H1 (cell line): ENCODE results near the gene ENPP6.

Experiments
- BRCA1 ChIP-seq: IDR thresholded peaks from 2 replicates; pipeline ENCODE4 v1.6.1; 2012; ENCODE audit warnings: low read depth, low read length, improper control_type of control experiment
- CEBPB ChIP-seq: IDR thresholded peaks from 2 replicates; pipeline ENCODE4 v1.6.1; 2012; ENCODE audit warnings: low read depth, low read length
- EZH2 ChIP-seq: fragments of 200-600 bp; sonication (generic); IDR thresholded peaks from 2 replicates; pipeline ENCODE4 v1.7.1; 2012; ENCODE audit warnings: low read depth, mild to moderate bottlenecking, moderate library complexity, low read length, inconsistent platforms; ENCODE audit not compliant: severe bottlenecking
- GABPA ChIP-seq: IDR thresholded peaks from 2 replicates; pipeline ENCODE4 v1.6.1; 2011; ENCODE audit warnings: mild to moderate bottlenecking, low read length, moderate library complexity, borderline replicate concordance; ENCODE audit not compliant: insufficient read depth
- GTF2F1 ChIP-seq: IDR thresholded peaks from 2 replicates; pipeline ENCODE4 v1.6.1; 2012; ENCODE audit warnings: low read depth, low read length, improper control_type of control experiment, borderline replicate concordance
- JUN ChIP-seq: IDR thresholded peaks from 2 replicates; pipeline ENCODE4 v1.6.1; 2011; ENCODE audit warnings: low read depth, mild to moderate bottlenecking, improper control_type of control experiment, low read length
- KDM1A ChIP-seq: fragments of 200-600, 300-600 bp; sonication (generic); IDR thresholded peaks from 2 replicates; pipeline ENCODE4 v1.7.1; 2016; ENCODE audit warnings: mild to moderate bottlenecking, low read length, borderline replicate concordance
- POLR2A ChIP-seq, 2 experiments: IDR thresholded peaks; 1 replicate in 1 of 2; 2 replicates in 1 of 2; pipeline ENCODE4 v1.6.1; 2011; ENCODE audit warnings: low read depth in 2 of 2, low read length in 2 of 2, mild to moderate bottlenecking in 2 of 2; ENCODE audit errors: control extremely low read depth in 1 of 2
- RAD21 ChIP-seq, 2 experiments: IDR thresholded peaks in 1 of 2; conservative IDR thresholded peaks in 1 of 2; 2 replicates each; pipeline ENCODE4 v1.6.1; 2011; ENCODE audit warnings: low read depth in 2 of 2, low read length in 2 of 2, improper control_type of control experiment in 1 of 2, inconsistent platforms in 1 of 2, mild to moderate bottlenecking in 1 of 2, moderate library complexity in 1 of 2
- ZNF274 ChIP-seq: IDR thresholded peaks from 2 replicates; pipeline ENCODE4 v1.7.0; 2012; ENCODE audit warnings: low read length, borderline replicate concordance; ENCODE audit errors: extremely low read depth
- TF ChIP-seq, protein P1 (sequence below), 3 experiments: IDR thresholded peaks; 1 replicate in 2 of 3; 2 replicates in 1 of 3; pipeline versions ENCODE4 v1.5.1 to v1.6.1; 2011; ENCODE audit warnings: low read length in 3 of 3, mild to moderate bottlenecking in 3 of 3, inconsistent platforms in 2 of 3, low read depth in 1 of 3, moderate library complexity in 1 of 3; ENCODE audit not compliant: insufficient read depth in 1 of 3; ENCODE audit errors: control extremely low read depth in 1 of 3
- TF ChIP-seq, protein P2 (sequence below): IDR thresholded peaks from 2 replicates; pipeline ENCODE4 v1.6.1; 2012; ENCODE audit warnings: inconsistent platforms
- TF ChIP-seq, protein P3 (sequence below): IDR thresholded peaks from 2 replicates; pipeline ENCODE4 v1.6.1; 2011; ENCODE audit warnings: low read length, improper control_type of control experiment
- TF ChIP-seq, protein P4 (sequence below): IDR thresholded peaks from 2 replicates; pipeline ENCODE4 v1.6.1; 2012; ENCODE audit warnings: low read length, inconsistent platforms

DNA sequence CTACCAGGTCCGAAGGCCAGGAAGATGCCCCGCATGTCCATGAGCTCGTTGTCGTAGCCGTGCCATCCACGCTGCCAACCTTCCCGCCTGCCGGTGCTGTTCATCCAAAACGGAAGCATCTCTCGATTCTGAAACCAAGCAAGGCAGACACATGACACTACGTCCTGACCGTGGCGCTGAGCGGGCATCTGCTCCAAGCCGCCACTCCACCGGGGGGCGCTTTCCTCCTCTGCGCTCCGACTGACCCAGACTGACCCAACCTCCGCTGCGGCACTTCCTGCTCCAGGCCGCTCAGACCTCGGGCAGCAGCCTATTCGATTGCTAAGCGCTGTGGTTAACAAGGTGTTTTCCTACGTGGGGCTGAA is 120.5 kb downstream of the ENPP6 start:
- TF ChIP-seq, protein P1, sequence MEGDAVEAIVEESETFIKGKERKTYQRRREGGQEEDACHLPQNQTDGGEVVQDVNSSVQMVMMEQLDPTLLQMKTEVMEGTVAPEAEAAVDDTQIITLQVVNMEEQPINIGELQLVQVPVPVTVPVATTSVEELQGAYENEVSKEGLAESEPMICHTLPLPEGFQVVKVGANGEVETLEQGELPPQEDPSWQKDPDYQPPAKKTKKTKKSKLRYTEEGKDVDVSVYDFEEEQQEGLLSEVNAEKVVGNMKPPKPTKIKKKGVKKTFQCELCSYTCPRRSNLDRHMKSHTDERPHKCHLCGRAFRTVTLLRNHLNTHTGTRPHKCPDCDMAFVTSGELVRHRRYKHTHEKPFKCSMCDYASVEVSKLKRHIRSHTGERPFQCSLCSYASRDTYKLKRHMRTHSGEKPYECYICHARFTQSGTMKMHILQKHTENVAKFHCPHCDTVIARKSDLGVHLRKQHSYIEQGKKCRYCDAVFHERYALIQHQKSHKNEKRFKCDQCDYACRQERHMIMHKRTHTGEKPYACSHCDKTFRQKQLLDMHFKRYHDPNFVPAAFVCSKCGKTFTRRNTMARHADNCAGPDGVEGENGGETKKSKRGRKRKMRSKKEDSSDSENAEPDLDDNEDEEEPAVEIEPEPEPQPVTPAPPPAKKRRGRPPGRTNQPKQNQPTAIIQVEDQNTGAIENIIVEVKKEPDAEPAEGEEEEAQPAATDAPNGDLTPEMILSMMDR (IDR thresholded peaks at IDR 0.05; ENCODE audit: control extremely low read depth in 1 of 3, insufficient read depth in 1 of 3, low read depth in 1 of 3, low read length in 3 of 3), result peak in 2 of 3 experiments; percentile 90 to 92; a peak in 3 of 4 replicates
- TF ChIP-seq, protein P2, sequence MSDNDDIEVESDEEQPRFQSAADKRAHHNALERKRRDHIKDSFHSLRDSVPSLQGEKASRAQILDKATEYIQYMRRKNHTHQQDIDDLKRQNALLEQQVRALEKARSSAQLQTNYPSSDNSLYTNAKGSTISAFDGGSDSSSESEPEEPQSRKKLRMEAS, result peak; percentile 87
- no peak for TF ChIP-seq JUN
- no peak for TF ChIP-seq EZH2
- 0 out of 3 replicates have a peak, but pooled peaks of 1 of the 2 experiments have one; percentile 28 for TF ChIP-seq POLR2A (IDR thresholded peaks at IDR 0.05; ENCODE audit: control extremely low read depth in 1 of 2, low read depth in 2 of 2, low read length in 2 of 2)
- no peak for TF ChIP-seq ZNF274
- no peak for TF ChIP-seq CEBPB
- no peak for TF ChIP-seq BRCA1
- TF ChIP-seq, protein P3, sequence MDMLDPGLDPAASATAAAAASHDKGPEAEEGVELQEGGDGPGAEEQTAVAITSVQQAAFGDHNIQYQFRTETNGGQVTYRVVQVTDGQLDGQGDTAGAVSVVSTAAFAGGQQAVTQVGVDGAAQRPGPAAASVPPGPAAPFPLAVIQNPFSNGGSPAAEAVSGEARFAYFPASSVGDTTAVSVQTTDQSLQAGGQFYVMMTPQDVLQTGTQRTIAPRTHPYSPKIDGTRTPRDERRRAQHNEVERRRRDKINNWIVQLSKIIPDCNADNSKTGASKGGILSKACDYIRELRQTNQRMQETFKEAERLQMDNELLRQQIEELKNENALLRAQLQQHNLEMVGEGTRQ, result no peak
- TF ChIP-seq, protein P4, sequence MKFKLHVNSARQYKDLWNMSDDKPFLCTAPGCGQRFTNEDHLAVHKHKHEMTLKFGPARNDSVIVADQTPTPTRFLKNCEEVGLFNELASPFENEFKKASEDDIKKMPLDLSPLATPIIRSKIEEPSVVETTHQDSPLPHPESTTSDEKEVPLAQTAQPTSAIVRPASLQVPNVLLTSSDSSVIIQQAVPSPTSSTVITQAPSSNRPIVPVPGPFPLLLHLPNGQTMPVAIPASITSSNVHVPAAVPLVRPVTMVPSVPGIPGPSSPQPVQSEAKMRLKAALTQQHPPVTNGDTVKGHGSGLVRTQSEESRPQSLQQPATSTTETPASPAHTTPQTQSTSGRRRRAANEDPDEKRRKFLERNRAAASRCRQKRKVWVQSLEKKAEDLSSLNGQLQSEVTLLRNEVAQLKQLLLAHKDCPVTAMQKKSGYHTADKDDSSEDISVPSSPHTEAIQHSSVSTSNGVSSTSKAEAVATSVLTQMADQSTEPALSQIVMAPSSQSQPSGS, result no peak
- TF ChIP-seq RAD21 (IDR thresholded peaks at IDR 0.05 in 1 of 2, conservative IDR thresholded peaks at IDR 0.05 in 1 of 2; ENCODE audit: low read depth in 2 of 2, low read length in 2 of 2), result peak; percentile 61 to 72
- no peak for TF ChIP-seq GTF2F1
- TF ChIP-seq GABPA, result peak; percentile 75; the same call in 1 of the 2 replicates
- no peak for TF ChIP-seq KDM1A
